NCI-H2227 treated with DMSO at 0.1 percent for 48 hours (cell line): ENCODE data around the gene RELB.
A peak's percentile ranks its signal among the peaks of the same experiment; 100 is the strongest.

Source experiments
- DNase-seq: peaks from one replicate; lab custom pipeline; 2025; lab: John Stamatoyannopoulos, UW

Gene RELB

DNA sequence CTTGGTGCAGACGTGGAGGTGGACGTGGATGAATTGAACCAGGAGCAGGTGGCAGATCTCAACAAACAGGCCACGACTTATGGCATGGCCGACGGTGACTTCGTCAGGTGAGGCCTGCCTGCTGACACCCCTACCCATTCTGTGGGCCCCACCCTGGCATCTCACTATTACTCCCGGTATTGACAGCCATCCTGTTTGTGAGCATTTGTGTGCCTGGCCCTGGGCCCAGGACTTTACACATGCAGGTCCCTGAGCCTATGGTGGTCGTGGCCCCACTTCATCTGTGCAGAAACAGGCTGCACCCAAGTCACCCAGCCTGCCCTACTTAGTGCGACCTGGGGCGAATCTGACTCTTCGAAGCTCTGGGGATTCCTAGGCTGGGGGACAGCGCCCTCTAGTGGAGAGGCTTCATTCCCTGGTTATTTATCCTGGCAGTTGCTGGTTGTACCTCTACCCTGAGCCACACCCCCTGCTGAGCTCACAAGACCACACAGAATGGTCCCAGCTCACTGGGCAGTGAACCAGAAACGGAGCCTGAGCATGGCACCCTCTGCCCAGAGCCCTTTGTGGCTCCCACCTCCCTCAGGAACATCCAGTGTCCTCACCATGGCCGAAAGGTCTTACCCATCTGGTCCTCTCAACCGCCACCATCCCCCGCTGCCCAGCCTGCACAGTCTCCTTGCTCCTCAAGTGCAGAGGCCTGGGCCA lies 58.1 kb downstream of the RELB start:
- peak; percentile 13 for DNase-seq

DNA sequence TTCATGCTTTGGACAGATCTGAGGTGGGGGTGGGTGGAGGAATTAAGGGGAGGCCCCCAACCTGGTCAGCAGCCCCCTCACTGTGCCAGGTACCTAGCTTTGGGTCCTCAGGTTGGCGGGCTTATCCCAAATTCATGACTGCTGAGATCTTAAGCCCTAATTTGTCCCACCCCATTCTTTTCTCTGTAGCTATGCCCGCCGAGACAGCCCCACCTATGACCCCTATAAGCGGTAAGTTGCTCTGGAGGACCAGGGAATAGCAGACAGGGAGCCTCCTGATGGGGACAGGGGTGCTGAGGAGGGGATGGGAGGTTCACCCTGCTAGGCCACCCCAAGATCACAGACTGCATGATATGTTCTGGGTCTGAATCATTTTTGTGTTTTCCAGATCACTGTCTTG lies 60.7 kb downstream of the RELB start:
- no peak for DNase-seq

DNA sequence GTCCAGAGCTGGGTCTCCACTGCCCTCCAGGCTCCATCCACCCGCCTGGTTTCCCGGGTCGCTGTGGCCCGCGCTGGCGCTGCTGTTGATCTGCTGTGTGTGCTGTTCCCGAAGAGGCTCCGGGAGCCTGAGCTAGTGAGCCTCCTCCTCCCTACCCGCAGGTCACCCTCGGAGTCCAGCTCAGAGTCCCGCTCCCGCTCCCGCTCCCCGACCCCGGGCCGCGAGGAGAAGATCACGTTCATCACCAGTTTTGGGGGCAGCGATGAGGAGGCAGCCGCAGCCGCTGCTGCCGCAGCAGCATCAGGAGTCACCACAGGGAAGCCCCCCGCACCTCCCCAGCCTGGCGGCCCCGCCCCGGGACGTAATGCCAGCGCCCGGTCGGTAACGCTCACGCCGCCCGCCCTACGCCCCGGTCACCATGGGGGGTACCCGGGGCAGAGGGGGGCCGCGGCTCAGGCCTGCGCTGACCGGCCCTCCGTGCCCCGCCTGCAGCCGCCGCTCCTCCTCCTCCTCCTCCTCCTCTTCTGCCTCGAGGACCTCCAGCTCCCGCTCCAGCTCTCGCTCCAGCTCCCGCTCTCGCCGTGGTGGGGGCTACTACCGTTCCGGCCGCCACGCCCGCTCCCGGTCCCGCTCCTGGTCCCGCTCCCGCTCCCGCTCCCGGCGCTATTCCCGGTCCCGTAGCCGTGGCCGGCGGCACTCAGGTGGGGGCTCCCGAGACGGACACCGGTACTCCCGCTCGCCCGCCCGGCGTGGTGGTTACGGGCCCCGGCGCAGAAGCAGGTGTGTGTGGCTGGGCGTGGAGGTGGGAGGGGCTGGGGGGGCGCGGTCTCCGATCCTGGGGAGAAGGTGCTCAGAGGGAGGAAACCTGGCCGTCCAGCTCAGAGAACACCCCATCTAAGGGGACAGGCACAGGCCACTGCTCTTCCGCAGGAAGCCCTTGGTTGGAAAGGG lies 62.9 kb downstream of the RELB start:
- DNase-seq = no peak

DNA sequence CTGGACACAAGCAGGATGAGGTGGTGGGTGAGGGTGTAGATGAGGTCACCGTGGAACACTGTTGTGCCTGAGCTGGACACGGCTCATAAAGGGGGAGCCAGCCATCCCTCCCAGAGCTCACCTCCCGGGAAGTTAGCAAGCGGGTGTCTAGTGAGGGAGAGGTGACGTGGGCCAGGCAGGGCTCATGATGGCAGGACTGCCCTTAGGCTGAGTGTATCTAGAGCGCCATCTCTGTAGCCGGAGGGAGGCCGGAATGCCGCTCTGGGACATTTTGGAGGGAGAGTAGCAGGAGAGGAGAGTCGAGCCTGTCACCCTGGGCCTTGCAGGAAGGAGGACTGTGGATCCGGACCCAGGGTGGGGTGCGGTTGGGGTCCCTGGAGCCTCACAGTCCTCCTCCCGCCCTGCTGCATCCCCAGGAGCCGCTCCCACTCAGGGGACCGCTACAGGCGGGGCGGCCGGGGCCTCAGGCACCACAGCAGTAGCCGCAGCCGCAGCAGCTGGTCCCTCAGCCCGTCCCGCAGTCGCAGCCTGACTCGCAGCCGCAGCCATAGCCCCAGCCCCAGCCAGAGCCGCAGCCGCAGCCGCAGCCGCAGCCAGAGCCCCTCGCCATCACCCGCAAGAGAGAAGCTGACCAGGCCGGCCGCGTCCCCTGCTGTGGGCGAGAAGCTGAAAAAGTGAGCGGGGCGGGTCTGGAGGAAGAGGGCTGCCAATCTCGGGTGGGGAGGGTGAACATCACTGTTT lies 65.8 kb downstream of the RELB start:
- no peak for DNase-seq

DNA sequence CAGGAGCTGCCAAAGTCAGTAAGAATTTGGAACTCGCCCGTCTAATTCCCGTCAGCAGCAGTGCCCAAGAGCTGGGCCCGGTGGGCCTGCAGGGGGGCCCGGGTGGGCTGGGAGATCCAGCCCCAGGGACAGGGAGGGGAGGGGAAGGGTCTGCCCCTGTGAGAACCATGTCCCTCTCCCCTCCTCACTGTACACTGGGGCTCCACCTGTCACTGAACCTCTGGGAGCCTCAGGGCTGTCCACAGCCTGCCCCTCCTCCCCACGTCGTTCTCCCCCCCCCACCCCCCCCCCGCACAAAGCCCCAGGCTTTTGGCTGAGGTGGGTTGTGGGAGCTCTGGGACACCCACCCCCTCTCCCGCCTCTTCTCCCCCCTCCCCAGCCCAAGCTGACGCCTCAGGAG lies 66.8 kb downstream of the RELB start:
- no peak for DNase-seq

DNA sequence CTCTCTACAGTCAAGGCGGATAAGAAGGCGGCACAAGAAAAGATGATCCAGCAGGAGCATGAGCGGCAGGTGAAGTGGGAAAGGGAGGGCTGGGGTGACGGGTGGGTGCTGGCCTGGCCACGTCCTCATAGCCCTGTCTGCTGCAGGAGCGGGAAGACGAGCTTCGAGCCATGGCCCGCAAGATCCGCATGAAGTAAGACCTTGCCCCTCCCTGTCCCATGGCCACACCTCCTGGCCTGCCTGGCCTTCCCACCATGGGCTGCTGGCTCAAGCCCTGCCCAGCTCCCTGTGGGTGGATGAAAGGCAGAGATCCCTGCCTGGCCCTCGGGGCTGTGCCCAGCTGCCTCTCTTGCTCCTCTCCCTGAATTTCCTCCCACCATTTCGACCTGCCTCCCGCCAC lies 67.8 kb downstream of the RELB start:
- DNase-seq = no peak

DNA sequence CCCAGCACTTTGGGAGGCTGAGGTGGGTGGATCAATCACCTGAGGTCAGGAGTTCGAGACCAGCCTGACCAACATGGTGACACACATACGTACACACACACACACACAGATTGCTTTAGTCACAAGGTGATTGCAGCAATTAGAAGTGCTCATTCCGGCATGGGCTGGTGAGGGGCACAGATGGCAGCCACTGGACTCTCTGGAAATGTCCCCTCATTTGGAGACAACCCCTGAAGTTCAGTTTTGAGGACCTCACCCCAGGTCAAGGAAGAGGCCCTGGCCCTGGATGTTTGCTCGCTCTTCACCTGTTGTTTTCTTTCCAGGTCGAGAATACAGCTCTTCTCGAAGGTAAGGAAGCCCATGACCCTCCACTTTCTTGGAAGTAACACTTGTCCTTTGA lies 69.0 kb downstream of the RELB start:
- no peak for DNase-seq

DNA sequence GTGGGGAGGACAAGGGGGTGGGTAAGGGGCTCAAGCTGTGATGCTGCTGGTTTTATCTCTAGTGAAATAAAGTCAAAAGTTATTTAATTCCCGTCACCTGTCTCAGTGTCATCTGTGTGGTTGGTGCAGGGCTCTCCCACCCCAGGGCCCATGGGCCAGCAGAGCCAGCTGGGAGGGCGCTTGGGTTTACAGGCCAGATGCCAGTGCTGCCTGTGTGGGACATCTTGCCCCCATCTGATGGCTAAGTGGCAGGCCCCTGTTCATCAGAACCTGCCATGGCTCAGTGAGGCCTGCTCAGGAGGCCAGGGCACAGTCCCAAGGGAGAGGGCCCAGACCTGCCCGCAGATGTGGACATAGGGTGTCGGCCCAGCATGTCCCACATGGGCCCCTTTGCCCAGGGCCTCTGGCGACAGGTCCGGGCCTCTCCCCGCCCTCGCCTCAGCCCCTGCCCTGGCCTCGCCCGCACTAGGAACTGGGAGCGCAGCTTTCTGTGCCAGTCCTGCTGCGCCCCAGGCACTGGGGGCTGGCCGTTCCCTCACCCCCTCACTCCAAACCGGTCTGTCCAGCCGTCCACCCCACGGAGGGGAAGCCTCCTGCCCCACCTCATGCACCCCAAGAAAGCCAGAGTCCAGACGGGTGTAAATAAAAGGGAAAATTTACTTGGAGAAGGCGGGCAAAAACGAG lies 69.7 kb downstream of the RELB start:
- DNase-seq = no peak

DNA sequence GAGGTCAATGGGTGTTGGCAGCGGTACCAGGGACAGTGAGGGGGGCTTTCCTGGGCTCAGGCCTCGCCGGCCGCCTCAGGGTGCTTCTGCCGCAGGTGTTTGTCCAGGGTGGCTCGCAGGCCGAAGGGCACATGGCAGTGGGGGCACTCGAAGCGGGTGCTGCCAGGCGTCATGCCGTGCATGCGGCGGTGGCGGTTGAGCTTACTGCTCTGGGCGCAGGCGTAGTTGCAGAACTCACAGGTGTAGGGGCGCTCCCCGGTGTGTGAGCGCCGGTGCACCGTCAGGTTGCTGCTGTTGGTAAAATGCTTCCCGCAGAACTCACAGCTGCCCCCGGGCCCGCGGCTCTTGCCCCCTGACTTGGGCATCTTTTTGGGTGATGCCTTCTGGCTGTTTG lies 70.3 kb downstream of the RELB start:
- DNase-seq = no peak

DNA sequence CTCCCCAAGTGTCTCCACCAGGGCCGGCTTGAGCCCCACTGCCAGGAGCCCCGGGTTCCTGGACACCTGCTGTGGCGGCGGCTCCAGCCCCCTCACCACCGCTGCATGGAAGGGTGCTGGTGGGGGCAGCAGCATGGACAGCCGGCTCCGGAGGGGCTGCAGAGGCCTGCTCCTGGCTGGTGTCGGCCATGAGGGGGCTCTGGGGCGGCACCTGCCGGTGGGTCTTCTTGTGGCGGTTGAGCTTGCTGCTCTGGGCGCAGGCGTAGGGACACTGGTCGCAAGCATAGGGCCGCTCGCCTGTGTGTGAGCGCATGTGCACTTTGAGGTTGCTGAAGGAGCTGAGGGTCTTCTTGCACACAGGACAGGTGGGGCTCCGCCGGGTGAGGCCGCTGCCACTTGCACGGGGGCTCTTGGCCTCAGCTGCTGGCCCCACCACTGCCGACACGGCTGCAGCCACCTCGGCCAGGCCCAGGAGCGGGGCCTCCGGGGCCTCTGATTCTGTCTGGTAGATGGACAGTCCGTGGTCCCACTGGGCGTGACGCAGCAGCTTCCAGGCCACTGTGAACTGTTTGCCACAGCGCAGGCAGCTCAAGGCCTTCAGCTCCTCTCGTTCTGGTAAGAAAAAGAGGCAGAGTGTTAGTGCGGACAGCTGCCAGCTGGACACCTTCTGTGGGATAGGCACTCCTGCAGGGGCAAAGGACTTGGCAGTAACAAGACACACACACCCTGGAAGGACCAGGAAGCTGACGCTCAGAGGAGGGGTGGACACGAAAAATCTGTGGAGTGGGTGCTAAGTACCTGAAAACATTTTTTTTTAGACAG lies 70.9 kb downstream of the RELB start:
- DNase-seq = no peak

DNA sequence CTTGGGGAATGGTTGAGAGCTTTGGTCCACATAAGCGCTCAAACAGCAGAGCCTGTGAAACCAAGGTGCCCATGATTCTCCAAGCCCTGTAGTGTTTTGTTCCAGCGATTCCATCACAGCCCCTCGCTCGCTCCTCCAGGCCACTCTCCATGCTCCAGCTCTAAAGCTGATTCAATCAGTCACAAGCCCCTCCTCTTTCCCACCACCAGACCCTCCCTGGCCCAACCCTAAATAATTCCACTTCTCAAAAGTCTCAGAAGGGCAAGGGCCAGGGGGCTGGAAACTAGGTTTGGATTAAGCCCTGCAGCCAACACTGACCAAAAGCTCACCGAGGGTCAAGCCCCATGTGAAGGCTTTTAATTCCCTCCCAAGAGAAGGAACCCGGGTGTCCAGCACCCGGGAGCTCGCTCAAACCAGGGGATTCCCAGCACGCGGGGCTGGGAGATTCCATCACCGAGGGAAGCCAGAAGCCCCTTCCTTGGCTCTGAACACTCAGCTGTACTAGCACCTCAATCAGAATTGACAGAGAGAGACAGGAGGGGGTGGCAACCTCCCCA lies 73.6 kb downstream of the RELB start:
- DNase-seq = no peak

DNA sequence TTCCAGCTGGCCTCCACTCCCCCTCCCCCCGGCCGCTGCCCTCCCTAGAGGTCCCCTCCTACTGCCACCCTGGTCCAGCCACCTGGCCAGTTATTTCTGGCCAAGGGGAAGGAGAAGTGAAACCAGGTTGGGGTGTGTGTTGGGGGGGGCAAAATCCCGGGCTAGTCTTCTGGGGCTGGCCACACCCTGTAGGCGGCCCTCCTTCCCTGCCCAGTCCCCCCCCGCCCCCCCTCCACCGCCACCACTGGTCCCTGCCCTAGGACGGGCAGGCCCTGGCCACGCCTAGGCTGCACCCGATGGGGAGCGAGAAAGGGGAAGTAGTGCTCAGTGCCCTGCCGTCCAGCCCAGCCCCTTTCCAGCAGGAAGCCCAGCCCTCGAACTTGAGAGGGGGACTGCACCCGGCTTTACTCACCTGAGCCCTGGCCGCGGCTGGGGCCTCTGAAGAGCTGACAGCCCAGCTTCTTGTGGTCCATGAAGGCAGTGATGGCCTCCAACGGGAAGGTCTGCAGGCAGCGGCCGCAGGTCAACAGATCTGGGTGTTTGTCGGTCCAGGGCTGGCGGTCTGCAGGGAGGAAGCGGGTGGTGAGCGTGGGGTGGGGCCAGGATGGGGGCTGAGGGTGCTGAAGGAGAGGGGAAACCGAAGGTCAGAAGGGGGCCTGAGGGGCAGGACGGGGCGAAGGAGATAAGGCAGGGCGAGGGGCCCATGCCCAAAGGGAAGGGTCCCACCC lies 74.2 kb downstream of the RELB start:
- DNase-seq = no peak

DNA sequence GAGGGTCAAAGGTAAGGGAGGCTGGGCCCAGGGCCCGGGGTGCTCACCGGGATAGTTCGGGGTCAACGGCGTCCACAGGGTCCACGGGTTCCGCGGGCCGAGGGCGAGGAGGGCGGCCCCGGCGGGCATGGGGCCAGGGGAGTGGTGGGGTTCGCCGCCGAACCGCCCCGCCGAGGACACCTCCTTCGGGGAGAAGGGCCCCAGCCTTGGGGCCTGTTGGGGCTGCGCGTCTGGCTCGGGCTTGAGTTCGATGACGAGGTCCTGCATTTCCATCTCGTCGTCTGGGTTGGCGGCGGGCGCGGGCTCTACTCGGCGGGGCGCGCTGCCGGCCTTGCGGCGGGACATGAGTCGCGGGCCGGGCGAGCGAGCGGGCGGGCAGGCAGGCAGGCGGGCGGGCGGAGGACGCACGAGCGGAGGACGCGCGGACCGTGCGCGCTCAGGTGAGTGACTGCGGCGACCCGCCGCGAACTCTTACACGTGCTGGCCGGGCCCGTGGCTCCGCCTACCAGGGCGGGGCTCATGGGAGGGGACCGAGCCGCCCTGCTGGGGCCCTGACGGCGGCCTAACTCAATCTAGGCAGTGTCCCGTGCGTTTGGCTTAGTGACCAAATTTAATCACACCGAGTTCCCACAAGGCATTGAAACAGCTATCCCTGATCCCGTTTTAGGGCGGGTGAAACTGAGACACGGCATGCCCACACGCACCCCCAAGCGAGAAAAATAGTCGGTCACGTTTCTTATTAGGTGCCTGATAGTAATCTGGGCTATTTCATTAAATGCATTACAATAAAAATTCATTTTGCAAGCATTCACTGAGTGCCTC lies 75.0 kb downstream of the RELB start, which contains the start of gene ZNF296:
ZNF296 (minus strand) TSS at position 450 of the 822 bp plus-strand sequence; CDS start at position 345, 105 bp downstream.
- DNase-seq = peak; percentile 28

DNA sequence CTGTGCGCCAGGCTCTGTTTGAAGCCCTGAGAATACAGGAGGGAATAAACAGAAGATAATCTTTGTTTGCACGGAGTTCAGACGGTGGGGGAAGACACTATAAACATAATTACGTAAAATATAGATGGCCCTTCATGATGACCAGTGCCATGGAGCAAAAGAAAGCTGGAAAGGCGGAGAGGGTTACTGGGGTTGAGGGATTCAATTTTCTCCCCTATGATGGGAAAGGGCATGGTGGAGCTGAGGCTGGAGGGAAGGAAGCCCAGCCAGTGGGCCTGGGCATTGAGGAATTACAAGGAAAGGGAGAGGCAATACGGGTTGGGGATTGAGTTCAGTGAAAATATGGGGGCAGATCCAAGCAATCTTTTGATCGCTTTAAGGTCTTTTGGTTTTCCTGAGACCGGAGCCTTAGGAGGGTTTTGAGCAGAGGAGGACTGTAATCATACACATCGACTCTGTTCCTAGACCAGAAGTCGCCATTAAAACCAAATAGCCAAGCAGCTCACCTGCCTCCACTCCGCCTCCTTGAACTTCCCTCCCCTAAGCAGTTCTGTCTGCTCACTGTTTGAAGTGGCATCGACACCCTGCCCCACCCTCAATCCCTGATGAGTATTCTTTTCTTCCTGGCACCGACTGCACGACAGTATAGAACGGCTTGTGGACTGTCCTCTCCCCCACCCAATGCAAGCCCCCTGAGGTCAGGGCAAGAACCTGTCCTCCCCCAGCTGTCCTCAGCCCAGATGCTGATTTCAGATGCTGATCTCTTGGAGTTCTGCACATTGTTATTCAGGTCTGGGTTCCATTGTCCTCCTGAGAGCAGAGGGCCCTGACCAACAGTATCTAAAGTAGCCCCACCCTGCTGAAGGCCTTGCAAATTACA lies 75.8 kb downstream of the RELB start:
- no peak for DNase-seq

DNA sequence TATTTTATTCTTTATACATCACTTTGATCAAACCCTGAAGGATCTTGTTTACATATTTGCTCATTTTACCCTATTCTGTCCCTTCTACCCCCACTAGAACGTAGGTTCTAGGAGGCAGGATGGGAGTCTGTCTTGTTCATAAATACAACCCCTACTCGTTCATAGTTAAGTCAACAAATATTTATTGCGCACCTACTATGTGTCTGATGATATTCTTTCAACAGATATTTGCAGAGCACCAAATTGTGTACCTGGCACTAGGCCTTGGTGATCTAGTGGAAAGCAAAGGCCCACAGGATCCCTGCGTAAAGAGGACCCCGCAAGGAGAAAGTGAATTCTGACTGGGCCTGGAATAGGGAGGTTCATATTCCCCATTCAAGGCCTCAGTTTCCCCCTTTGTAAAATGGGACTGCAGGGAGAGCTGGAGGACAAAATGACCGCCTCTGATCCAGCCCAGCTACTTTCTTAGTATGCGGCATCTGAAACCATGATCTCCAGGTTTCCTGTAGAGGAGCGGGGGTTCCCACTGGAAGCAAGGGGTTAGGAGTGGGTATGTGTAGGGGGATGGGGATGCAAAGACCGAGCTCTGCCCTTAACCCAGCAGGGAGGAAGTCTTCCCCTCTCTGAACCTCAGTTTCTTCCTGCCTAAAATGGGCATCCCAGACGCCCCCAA lies 77.3 kb downstream of the RELB start:
- DNase-seq = no peak

DNA sequence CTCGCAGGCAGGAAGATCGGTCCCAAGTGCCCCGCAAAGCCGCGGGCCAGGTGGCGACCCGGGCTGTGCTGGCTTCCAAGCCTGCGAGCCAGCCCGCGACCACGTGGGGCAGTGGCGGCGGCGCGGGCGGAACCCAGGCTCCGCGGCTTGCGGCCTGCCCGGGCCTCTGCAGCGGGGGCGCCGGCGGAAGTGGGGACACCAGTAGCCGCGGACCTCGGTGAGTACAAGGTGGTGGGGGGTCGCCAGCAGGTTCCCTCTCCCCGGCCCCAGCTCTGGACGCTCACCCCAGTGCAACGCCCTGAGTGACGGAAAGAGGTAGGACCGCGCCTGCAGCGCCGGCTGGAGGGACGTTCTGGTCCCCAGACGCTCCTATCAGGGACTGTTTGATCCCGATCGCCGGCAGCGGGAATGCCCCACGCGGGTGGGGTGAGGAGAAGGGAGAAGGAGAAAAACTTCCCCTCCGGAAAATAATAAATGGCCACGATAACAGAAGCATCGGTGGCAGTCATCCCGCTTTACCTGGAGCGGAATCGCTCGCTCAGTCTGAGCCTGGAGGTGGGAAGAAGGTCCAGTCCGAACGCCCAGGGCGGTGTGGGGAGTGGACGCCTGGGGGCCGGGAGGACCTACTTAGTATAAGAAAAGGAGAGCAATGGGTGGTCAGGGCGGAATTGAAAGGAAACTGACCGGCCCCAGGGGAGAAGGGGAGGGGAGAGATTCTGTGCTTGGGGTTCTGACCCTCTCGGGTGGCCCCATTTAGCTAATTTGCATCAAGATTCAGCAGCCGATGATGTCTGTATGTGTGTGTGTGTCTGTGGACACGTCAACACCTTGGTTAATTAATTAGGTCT lies 78.0 kb downstream of the RELB start, which contains the start of gene GEMIN7:
GEMIN7 (plus strand) TSS at position 198 of the 848 bp plus-strand sequence. CDS start 10,855 bp downstream, outside the sequence.
- DNase-seq = peak; percentile 31
